ENCODE results near the gene AKAP17A. TPM values are rescaled to one million over a fixed set of nuclear protein-coding genes. Genes with fewer than 3 reads are reported as not detected.

Gene AKAP17A
- total RNA-seq, 1 donor from 2014 or later = 74.4 TPM

- intact Hi-C loops (cut with micrococcal nuclease) = loop anchor here (1.0 to 2.0 kb wide), 10 partner anchors 10 to 335 kb away; partner anchors contain the start of genes AKAP17A and P2RY8
Measured at GRCh38 chrX:1581132-1581531, 10.3 kb upstream of the AKAP17A start.

GRCh38 chrX:1582686-1583437 is 8.5 kb upstream of the AKAP17A start:
- intact Hi-C loops (cut with micrococcal nuclease) = no loop called here

GRCh38 chrX:1584237-1585011 is 7.0 kb upstream of the AKAP17A start:
- intact Hi-C loops (cut with micrococcal nuclease) = no loop called here

GRCh38 chrX:1587161-1587560 is 4.2 kb upstream of the AKAP17A start:
- intact Hi-C loops (cut with micrococcal nuclease) = no loop called here

GRCh38 chrX:1589356-1590130 is 1.9 kb upstream of the AKAP17A start:
- intact Hi-C loops (cut with micrococcal nuclease) = loop anchor here (2.0 to 5.0 kb wide), 4 partner anchors 127 to 1272 kb away; partner anchors contain the start of genes CD99 and GTPBP6

GRCh38 chrX:1591863-1592469 is 562 bp downstream of the AKAP17A start:
- intact Hi-C loops (cut with micrococcal nuclease) = loop anchor here (1.0 to 5.0 kb wide), 10 partner anchors 11 to 1275 kb away; partner anchors contain the start of genes CD99, GTPBP6, P2RY8 and SLC25A6

GRCh38 chrX:1592470-1593142 is 1.2 kb downstream of the AKAP17A start:
- intact Hi-C loops (cut with micrococcal nuclease) = loop anchor here (5.0 kb wide), 2 partner anchors 1000 to 1275 kb away; partner anchors contain the start of gene GTPBP6

GRCh38 chrX:1593286-1594271 is 2.2 kb downstream of the AKAP17A start:
- intact Hi-C loops (cut with micrococcal nuclease) = loop anchor here (5.0 kb wide), 2 partner anchors 999 to 1276 kb away; partner anchors contain the start of gene GTPBP6

- intact Hi-C loops (cut with micrococcal nuclease) = no loop called here
Measured at GRCh38 chrX:1595711-1596060, 4.3 kb downstream of the AKAP17A start.

- intact Hi-C loops (cut with micrococcal nuclease) = no loop called here
Measured at GRCh38 chrX:1596676-1597344, 5.4 kb downstream of the AKAP17A start.

GRCh38 chrX:1597345-1598020 is 6.1 kb downstream of the AKAP17A start:
- intact Hi-C loops (cut with micrococcal nuclease) = no loop called here

GRCh38 chrX:1598021-1598875 is 6.8 kb downstream of the AKAP17A start:
- intact Hi-C loops (cut with micrococcal nuclease) = no loop called here

- intact Hi-C loops (cut with micrococcal nuclease) = no loop called here
Measured at GRCh38 chrX:1598876-1599790, 7.7 kb downstream of the AKAP17A start.

- intact Hi-C loops (cut with micrococcal nuclease) = no loop called here
Measured at GRCh38 chrX:1599791-1600405, 8.5 kb downstream of the AKAP17A start.

GRCh38 chrX:1600406-1601050 is 9.1 kb downstream of the AKAP17A start:
- intact Hi-C loops (cut with micrococcal nuclease) = no loop called here
